ENCODE data around the gene AK8. TPM values are rescaled to one million over a fixed set of nuclear protein-coding genes. Genes with fewer than 3 reads are reported as not detected.

AK8 gene
- total and polyA plus RNA-seq, 12 donors = 0.09 to 1.0 (median 0.21) TPM; not detected in 6

- TF ChIP-seq CTCF (IDR thresholded peaks at IDR 0.05) = no peak
- ATAC-seq = no peak
- no peaks in the 10 kb centered on the region for H3K27me3 ChIP-seq
- DNase-seq = no peak
- intact Hi-C loops (cut with DNase I) = no loop called here
- WGBS, 2 donors = 88 to 90% methylated on average over 18 of the region's 18 CpGs
- H3K4me1 ChIP-seq = no peaks in the 10 kb centered on the region
- H3K27ac ChIP-seq = no peak overlapping the region
- peaks cover 0 to 75% (median 0%) of the 10 kb centered on the region in 9 donors for H3K36me3 ChIP-seq
- no peak overlapping the region for H3K4me3 ChIP-seq
- no peaks in the 10 kb centered on the region for H3K9me3 ChIP-seq
These were observed 9.4 kb upstream of the AK8 start for GRCh38 chr9:132887181-132888120.

GRCh38 chr9:132886334-132886725 is 8.2 kb upstream of the AK8 start:
- no peak for DNase-seq
- ATAC-seq = no peak
- Histone ChIP-seq H3K9me3 (no peaks in the 10 kb centered on the region), H3K27me3 (no peaks in the 10 kb centered on the region), H3K27ac (no peak overlapping the region), H3K4me1 (no peaks in the 10 kb centered on the region), H3K36me3 (peaks cover 0 to 63% (median 0%) of the 10 kb centered on the region in 9 donors), H3K4me3 (no peak overlapping the region)
- TF ChIP-seq CTCF (IDR thresholded peaks at IDR 0.05) = no peak
- intact Hi-C loops (cut with DNase I) = no loop called here
- whole genome bisulfite sequencing, 2 donors = 88 to 90% methylated on average over 6 of the region's 6 CpGs

- no peaks in the 10 kb centered on the region for H3K27me3 ChIP-seq
- H3K9me3 ChIP-seq = no peaks in the 10 kb centered on the region
- H3K4me3 ChIP-seq = no peak overlapping the region
- H3K4me1 ChIP-seq = no peaks in the 10 kb centered on the region
- H3K27ac ChIP-seq = no peak overlapping the region
- WGBS, 2 donors = 55 to 59% methylated on average over 9 of the region's 9 CpGs
- TF ChIP-seq CTCF (IDR thresholded peaks at IDR 0.05) = no peak
- intact Hi-C loops (cut with DNase I) = no loop called here
- peaks cover 0 to 58% (median 0%) of the 10 kb centered on the region in 9 donors for H3K36me3 ChIP-seq
- ATAC-seq (no peak), DNase-seq (no peak)
These were observed 7.7 kb upstream of the AK8 start for GRCh38 chr9:132885720-132886333.

GRCh38 chr9:132883349-132884294 is 5.5 kb upstream of the AK8 start:
- ATAC-seq = no peak
- Histone ChIP-seq H3K4me1 (peaks cover 0 to 9% (median 5%) of the 10 kb centered on the region in 9 donors), H3K36me3 (peaks cover 0 to 40% (median 0%) of the 10 kb centered on the region in 9 donors), H3K27me3 (no peaks in the 10 kb centered on the region), H3K27ac (no peak overlapping the region), H3K4me3 (no peak overlapping the region), H3K9me3 (no peaks in the 10 kb centered on the region)
- intact Hi-C loops (cut with DNase I) = no loop called here
- 92 to 93% methylated on average over 27 of the region's 27 CpGs for WGBS, 2 donors
- no peak for TF ChIP-seq CTCF (IDR thresholded peaks at IDR 0.05)
- DNase-seq = no peak
